ENCODE measurements around the gene SPNS1. TPM values are rescaled to one million over a fixed set of nuclear protein-coding genes. Genes with fewer than 3 reads are reported as not detected.
"Not testable (repeated sequence)": the region's sequence is repeated elsewhere in the genome, so short reads cannot be mapped to it uniquely, and the experiment has no call there.

Gene SPNS1
- total RNA-seq, 1 donor: 33.2 TPM

- peak; percentile 37 for TF ChIP-seq CTCF (IDR thresholded peaks at IDR 0.05; ENCODE audit: insufficient read depth, low read depth, low read length)
- no peak for DNase-seq (ENCODE audit: low read depth)
- no peak overlapping the region for H3K4me3 ChIP-seq (ENCODE audit: low read depth, low read length)
Measured at GRCh38 chr16:28977703-28978662, 3.4 kb downstream of the SPNS1 start.

GRCh38 chr16:28980330-28980729 is 5.8 kb downstream of the SPNS1 start:
- not testable (repeated sequence) for DNase-seq (ENCODE audit: low read depth); H3K4me3 ChIP-seq (ENCODE audit: low read depth, low read length)

GRCh38 chr16:28980929-28981328 is 6.4 kb downstream of the SPNS1 start:
- no peak for TF ChIP-seq CTCF (IDR thresholded peaks at IDR 0.05; ENCODE audit: insufficient read depth, low read depth, low read length)
- no peak for DNase-seq (ENCODE audit: low read depth)
- no peak overlapping the region for H3K4me3 ChIP-seq (ENCODE audit: low read depth, low read length)

- no peak for DNase-seq (ENCODE audit: low read depth)
- no peak overlapping the region for H3K4me3 ChIP-seq (ENCODE audit: low read depth, low read length)
- TF ChIP-seq CTCF (IDR thresholded peaks at IDR 0.05; ENCODE audit: insufficient read depth, low read depth, low read length): peak; percentile 51
Measured at GRCh38 chr16:28981517-28981916, 6.9 kb downstream of the SPNS1 start.

- TF ChIP-seq CTCF (IDR thresholded peaks at IDR 0.05; ENCODE audit: insufficient read depth, low read depth, low read length): no peak
Measured at GRCh38 chr16:28982418-28982817, 7.8 kb downstream of the SPNS1 start.

GRCh38 chr16:28982949-28983348 is 8.4 kb downstream of the SPNS1 start:
- no peak for TF ChIP-seq CTCF (IDR thresholded peaks at IDR 0.05; ENCODE audit: insufficient read depth, low read depth, low read length)
- H3K4me3 ChIP-seq (ENCODE audit: low read depth, low read length): no peak overlapping the region
- DNase-seq (ENCODE audit: low read depth): no peak

More at GRCh38 chr16:28982418-28982817, 7.8 kb downstream of the SPNS1 start:
- no peak overlapping the region for H3K4me3 ChIP-seq (ENCODE audit: low read depth, low read length)
- no peak for DNase-seq (ENCODE audit: low read depth)

- no peak for DNase-seq (ENCODE audit: low read depth)
- TF ChIP-seq CTCF (IDR thresholded peaks at IDR 0.05; ENCODE audit: insufficient read depth, low read depth, low read length): no peak
- no peak overlapping the region for H3K4me3 ChIP-seq (ENCODE audit: low read depth, low read length)
Measured at GRCh38 chr16:28983644-28984043, 9.1 kb downstream of the SPNS1 start.
